Lower leg skin (tissue), 4 donors: ENCODE measurements around the gene RNASE9. TPM values are rescaled to one million over a fixed set of nuclear protein-coding genes. Genes with fewer than 3 reads are reported as not detected.
"Not testable (repeated sequence)": the region's sequence is repeated elsewhere in the genome, so short reads cannot be mapped to it uniquely, and the experiment has no call there.

Experiments used
- DNase-seq, 2 donors: peaks; one replicate each; pipeline ENCODE4 v3.0.0-alpha.2; 2019; ENCODE audit warnings: low spot score in 2 of 2
- H3K4me3 ChIP-seq: fragments of 200-600 bp; sonication (generic); 2 replicates; pipeline ENCODE4 v1.5.1; 2017; ENCODE audit warnings: mild to moderate bottlenecking, low read depth; ENCODE audit not compliant: poor library complexity, severe bottlenecking
- POLR2A ChIP-seq, 2 donors: fragments of 450-650 bp; IDR thresholded peaks; one replicate each; pipeline ENCODE4 v1.6.1; 2016 to 2017; ENCODE audit warnings: antibody characterized with exemption in 2 of 2, mild to moderate bottlenecking in 1 of 2, moderate library complexity in 1 of 2
- WGBS, 2 donors: methylation state at CpG; one replicate each; pipeline ENCODE4 v1.1.5; 2018; 5-methylcytosine and 5-hydroxymethylcytosine counted together
- intact Hi-C: fragments of 100-400 bp; cut with DNase I; formaldehyde crosslinking; loops from one replicate; pipeline ENCODE4 v1.15.0; 2023; ENCODE audit warnings: low total_unique reads
- total RNA-seq, 4 donors: library from RNA; depleted of rRNA; stranded (reverse); fragments of >200 nt; gene quantifications; one replicate each; pipeline ENCODE4 v1.1.0, GENCODE V29; 2016
- TF ChIP-seq, protein P1 (sequence below), 3 donors: fragments of 450-650 bp; IDR thresholded peaks; one replicate each; pipeline ENCODE4 v1.5.1; 2016; ENCODE audit warnings: antibody characterized with exemption in 3 of 3, mild to moderate bottlenecking in 3 of 3, moderate library complexity in 2 of 3

The RNASE9 gene
- total RNA-seq, 4 donors from 2014 or later: not detected

DNA sequence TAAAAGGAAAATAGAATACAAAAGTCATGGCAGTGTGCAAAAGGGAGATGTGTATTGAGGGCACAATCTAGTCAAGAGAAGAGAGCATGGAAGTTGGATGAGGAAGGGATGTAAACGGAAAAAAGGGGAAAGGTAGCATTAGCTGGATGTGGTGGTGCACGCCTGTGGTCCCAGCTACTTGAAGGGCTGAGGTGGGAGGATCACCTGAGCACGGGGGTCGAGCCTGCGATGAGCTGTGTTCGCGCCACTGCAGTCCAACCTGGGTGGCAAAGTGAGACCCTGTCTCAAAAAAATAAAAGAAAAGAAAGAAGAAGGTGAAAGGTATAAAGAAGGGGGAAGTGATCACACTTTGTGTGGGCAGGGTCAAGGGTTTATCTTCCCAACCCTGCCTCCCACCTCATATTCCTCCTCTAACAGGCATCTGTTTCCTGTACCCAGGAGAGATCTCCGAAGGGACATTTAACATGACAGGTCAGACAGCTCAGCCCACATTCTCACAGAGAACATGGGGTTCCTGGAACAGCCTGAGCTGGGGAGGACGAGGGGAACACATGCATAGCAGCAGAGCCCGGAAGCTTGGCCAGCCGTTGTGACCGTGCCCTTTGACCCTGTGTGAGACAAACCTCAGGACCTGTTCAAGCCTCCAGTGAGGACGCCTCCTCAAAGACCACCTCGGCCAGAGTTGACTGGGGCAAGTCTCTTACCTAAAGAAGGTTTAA is 18.1 kb upstream of the RNASE9 start:
- 73 to 79% methylated on average over 14 of the region's 14 CpGs for WGBS, 2 donors
- TF ChIP-seq, protein P1, sequence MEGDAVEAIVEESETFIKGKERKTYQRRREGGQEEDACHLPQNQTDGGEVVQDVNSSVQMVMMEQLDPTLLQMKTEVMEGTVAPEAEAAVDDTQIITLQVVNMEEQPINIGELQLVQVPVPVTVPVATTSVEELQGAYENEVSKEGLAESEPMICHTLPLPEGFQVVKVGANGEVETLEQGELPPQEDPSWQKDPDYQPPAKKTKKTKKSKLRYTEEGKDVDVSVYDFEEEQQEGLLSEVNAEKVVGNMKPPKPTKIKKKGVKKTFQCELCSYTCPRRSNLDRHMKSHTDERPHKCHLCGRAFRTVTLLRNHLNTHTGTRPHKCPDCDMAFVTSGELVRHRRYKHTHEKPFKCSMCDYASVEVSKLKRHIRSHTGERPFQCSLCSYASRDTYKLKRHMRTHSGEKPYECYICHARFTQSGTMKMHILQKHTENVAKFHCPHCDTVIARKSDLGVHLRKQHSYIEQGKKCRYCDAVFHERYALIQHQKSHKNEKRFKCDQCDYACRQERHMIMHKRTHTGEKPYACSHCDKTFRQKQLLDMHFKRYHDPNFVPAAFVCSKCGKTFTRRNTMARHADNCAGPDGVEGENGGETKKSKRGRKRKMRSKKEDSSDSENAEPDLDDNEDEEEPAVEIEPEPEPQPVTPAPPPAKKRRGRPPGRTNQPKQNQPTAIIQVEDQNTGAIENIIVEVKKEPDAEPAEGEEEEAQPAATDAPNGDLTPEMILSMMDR (IDR thresholded peaks at IDR 0.05): no peak
- no peak for TF ChIP-seq POLR2A (IDR thresholded peaks at IDR 0.05)
- intact Hi-C loops: no loop called here
- no peak overlapping the region for H3K4me3 ChIP-seq
- no peak for DNase-seq

DNA sequence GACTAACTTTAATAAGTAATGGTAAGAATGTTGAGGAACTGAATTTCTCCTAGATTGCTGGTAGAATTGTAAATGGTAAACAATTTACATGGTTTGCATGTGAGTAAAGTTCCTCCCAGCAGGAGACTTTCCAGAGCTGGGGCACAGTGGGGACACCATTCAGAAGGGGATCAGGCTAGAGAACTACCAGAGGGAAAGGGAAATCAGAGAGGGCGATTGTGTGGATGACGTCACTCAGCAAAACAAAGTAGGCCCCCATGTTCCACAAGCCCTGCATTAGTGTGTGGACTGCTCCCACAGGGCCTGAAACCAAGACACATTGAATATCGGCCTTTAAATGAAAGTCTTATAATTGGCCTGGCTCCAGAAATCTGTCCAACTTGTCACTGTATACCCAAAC is 17.5 kb upstream of the RNASE9 start:
- WGBS, 2 donors: 49 to 59% methylated on average over 3 of the region's 3 CpGs
- TF ChIP-seq, protein P1 (IDR thresholded peaks at IDR 0.05): no peak
- no peak for TF ChIP-seq POLR2A (IDR thresholded peaks at IDR 0.05)
- H3K4me3 ChIP-seq: no peak overlapping the region
- DNase-seq: no peak
- intact Hi-C loops: no loop called here

DNA sequence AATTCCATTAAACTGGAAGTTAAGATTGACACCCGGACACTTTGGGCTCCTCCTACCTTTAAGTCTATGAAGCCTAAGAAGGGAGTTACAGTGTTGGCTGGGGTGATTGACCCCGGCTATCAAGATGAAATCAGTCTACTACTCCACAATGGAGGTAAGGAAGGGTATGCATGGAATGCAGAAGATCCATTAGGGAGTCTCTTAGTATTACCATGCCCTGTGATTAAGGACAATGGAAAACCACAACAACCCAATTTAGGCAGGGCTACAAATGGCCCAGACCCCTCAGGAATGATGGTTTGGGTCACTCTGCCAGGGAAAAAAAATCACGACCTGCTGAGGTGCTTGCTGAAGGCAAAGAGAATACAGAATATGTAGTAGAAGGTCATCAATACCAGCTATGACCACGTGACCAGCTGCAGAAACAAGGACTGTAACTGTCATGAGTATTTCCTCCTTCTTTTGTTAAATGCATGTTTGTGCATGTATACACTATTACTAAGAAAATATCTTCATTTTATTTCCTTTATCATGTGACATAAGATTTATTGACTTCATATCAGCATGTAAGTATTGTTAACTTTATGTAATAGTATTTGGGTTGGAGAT is 11.6 kb upstream of the RNASE9 start:
- intact Hi-C loops: not testable (repeated sequence)

DNA sequence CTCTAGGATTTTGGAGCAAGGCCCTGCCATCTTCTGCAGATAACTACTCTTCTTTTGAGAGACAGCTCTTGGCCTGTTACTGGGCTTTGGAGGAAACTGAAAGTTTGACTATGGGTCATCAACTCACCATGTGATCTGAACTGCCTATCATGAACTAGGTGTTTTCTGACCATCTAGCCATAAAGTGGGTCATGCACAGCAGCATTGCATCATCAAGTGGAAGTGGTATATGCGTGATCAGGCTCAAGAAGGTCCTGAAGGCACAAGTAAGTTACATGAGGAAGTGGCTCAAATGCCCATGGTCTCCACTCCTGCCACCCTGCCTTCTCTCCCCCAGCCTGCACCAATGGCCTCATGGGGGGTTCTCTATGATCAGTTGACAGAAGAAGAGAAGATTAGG is 9.9 kb upstream of the RNASE9 start:
- H3K4me3 ChIP-seq, DNase-seq, intact Hi-C loops: not testable (repeated sequence)
- WGBS, 2 donors: 19 to 70% methylated on average over 1 of the region's 1 CpG

More for the DNA sequence above, 11.6 kb upstream of the RNASE9 start:
- not testable (repeated sequence) for H3K4me3 ChIP-seq, DNase-seq
- WGBS, 2 donors: 45 to 54% methylated on average over 4 of the region's 4 CpGs

DNA sequence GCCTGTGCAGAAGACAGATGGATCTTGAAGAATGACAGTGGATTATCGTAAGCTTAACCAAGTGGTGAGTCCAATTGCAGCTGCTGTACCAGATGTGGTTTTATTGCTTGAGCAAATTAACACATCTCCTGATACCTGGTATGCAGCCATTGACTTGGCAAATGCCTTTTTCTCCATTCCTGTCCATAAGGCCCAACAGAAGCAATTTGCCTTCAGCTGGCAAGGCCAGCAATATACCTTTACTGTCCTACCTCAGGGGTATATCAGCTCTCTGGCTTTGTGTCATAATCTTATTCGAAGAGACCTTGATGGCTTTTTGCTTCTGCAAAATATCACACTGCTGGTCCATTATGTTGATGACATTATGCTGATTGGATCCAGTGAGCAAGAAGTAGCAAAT is 9.0 kb upstream of the RNASE9 start:
- WGBS, 2 donors: 80 to 91% methylated on average over 2 of the region's 2 CpGs
- intact Hi-C loops, DNase-seq, H3K4me3 ChIP-seq: not testable (repeated sequence)

DNA sequence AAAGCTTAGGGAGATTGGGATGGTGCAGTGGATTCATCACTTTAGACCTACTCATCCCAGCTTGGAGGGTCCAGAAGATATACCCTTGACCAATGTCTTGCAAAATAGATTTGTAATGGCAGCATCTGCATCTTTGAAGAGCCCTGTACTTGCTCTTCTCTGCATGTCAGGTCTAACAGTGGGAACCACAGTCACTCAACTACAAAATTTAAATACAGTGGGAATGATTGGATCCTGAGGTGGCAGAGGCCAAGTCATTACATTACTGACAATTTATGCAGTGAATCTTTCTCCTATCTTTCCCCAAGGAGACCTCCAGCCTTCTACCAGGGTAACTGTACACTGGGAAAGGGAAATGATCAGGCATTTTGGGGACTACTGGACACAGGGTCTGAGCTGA is 8.2 kb upstream of the RNASE9 start:
- no peak overlapping the region for H3K4me3 ChIP-seq
- DNase-seq: no peak
- intact Hi-C loops: no loop called here
- TF ChIP-seq, protein P1 (IDR thresholded peaks at IDR 0.05): no peak
- TF ChIP-seq POLR2A (IDR thresholded peaks at IDR 0.05): no peak

DNA sequence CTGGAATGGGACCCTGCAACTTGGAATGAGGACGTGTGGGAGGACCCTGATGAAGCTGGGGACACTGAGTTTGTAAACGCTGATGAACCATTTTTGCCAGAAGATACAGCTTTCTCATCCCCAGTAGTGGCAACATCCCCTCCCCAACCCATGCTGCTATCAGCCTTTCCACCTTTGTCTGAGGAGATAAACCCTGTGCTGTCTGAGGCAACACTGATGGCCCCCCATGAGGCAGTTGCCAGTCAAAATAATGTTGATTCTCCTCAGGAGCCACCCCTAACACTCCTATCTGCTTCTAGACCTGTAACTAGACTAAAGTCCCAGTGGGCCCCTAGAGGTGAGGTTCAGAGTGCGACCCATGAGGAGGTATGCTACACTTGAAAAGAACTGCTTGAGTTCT is 7.5 kb upstream of the RNASE9 start:
- no peak overlapping the region for H3K4me3 ChIP-seq
- WGBS, 2 donors: 77 to 78% methylated on average over 3 of the region's 3 CpGs
- intact Hi-C loops: no loop called here
- DNase-seq: no peak
- TF ChIP-seq POLR2A (IDR thresholded peaks at IDR 0.05): no peak
- TF ChIP-seq, protein P1 (IDR thresholded peaks at IDR 0.05): no peak

DNA sequence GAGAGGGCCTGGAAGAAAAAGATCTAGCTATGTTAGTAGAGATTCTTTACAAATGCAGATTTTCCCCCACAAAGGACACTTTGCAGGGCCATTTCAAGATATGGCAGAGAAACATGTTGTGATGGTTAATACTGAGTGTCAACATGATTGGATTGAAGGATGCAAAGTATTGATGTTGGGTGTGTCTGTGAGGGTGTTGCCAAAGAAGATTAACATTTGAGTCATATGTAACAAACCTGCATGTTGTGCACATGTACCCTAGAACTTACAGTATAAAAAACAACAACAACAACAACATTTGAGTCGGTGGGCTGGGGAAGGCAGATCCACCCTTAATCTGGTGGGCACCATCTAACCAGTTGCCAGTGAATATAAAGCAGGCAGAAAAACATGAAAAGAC is 6.4 kb upstream of the RNASE9 start:
- intact Hi-C loops, H3K4me3 ChIP-seq, DNase-seq: not testable (repeated sequence)
- WGBS, 2 donors: 68 to 71% methylated on average over 1 of the region's 1 CpG
